K562 (cell line): ENCODE results near the gene RO60. TPM values are rescaled to one million over a fixed set of nuclear protein-coding genes. Genes with fewer than 3 reads are reported as not detected.

Source experiments
- ATAC-seq: fragments of 200-7000 bp; cut with Tn5 transposase; 3 replicates; pipeline ENCODE4 v1.9.1; 2020; ENCODE audit warnings: moderate library complexity
- BruUV-seq: library from RNA; stranded (reverse); fragments of 400-500 nt; replicated peaks from 2 replicates; lab custom pipeline; 2021; lab: Mats Ljungman, UMichigan
- CTCF ChIA-PET: fragments of 300-600 bp; formaldehyde crosslinking; extraction: SDS; loops from one replicate; lab custom pipeline; 2021; ENCODE audit warnings: low intra/inter-chr PET ratio; lab: Yijun Ruan, JAX
- POLR2A ChIA-PET: fragments of 300-600, 350-650 bp; sonication (Branson Sonifier 250); formaldehyde crosslinking; extraction: SDS; loops from one replicate; lab custom pipeline; 2021; ENCODE audit warnings: antibody characterized with exemption, inconsistent platforms; lab: Yijun Ruan, JAX
- DNase-seq, 4 experiments: peaks; one replicate each; pipeline versions ENCODE4 v3.0.0 to v3.0.0-alpha.2; 2011 to 2018; ENCODE audit warnings: low spot score in 3 of 4, mixed read lengths in 3 of 4; ENCODE audit errors: extremely low read depth in 1 of 4
- FAIRE-seq: peaks from 2 replicates; lab custom pipeline; 2011; peaks lifted over from hg19 to GRCh38; lab: Jason Lieb, UNC
- H2AFZ ChIP-seq: 2 replicates; pipeline ENCODE4 v1.6.0; 2011; ENCODE audit warnings: low read depth, low read length, control low read depth, inconsistent platforms
- H3K27ac ChIP-seq: fragments of 200-600 bp; 3 replicates; pipeline ENCODE4 v1.8.0; 2011; ENCODE audit warnings: low read depth, mild to moderate bottlenecking, control low read depth, inconsistent platforms, low read length, moderate library complexity, mixed read lengths; ENCODE audit errors: extremely low read depth
- H3K27me3 ChIP-seq, 2 experiments: fragments of 300-600 bp in 1 of 2; 2 replicates in 1 of 2; 3 replicates in 1 of 2; pipeline versions ENCODE4 v1.6.0 to v1.8.0; 2011; ENCODE audit warnings: inconsistent platforms in 2 of 2, low read length in 2 of 2, mild to moderate bottlenecking in 1 of 2, mixed read lengths in 1 of 2, moderate library complexity in 1 of 2; ENCODE audit not compliant: control insufficient read depth in 2 of 2, insufficient read depth in 2 of 2
- H3K36me3 ChIP-seq: fragments of 300-600 bp; 3 replicates; pipeline ENCODE4 v1.8.0; 2011; ENCODE audit warnings: mild to moderate bottlenecking, low read length, inconsistent platforms; ENCODE audit not compliant: control insufficient read depth, insufficient read depth
- H3K4me1 ChIP-seq, 2 experiments: fragments of 200-600 bp in 1 of 2; replicated peaks in 1 of 2; 2 replicates in 1 of 2; 3 replicates in 1 of 2; pipeline versions ENCODE4 v1.5.1 to v1.8.0; 2011; ENCODE audit warnings: inconsistent platforms in 2 of 2, low read length in 2 of 2, mild to moderate bottlenecking in 1 of 2, mixed read lengths in 1 of 2, moderate library complexity in 1 of 2; ENCODE audit not compliant: control insufficient read depth in 2 of 2, insufficient read depth in 2 of 2
- H3K4me2 ChIP-seq: 2 replicates; pipeline ENCODE4 v1.6.1; 2011; ENCODE audit warnings: low read length, control low read depth, inconsistent platforms, mixed read lengths; ENCODE audit not compliant: insufficient read depth
- H3K4me3 ChIP-seq: fragments of 200-600 bp; sonication (generic), shearing (Covaris generic); 2 replicates; pipeline ENCODE4 v1.5.1; 2016; ENCODE audit warnings: control low read depth, inconsistent platforms
- H3K79me2 ChIP-seq: fragments of 200-600 bp; 3 replicates; pipeline ENCODE4 v1.8.0; 2011; ENCODE audit warnings: low read length, inconsistent platforms; ENCODE audit not compliant: control insufficient read depth, insufficient read depth
- H3K9ac ChIP-seq, 2 experiments: 2 replicates each; pipeline versions ENCODE4 v1.6.0 to v1.6.1; 2011; ENCODE audit warnings: low read depth in 2 of 2, low read length in 2 of 2, control low read depth in 1 of 2, inconsistent platforms in 1 of 2, mild to moderate bottlenecking in 1 of 2, mixed read lengths in 1 of 2; ENCODE audit not compliant: insufficient read depth in 1 of 2
- H3K9me1 ChIP-seq: one replicate; pipeline ENCODE4 v1.6.0; 2011; ENCODE audit warnings: inconsistent platforms, mild to moderate bottlenecking, low read length, moderate library complexity; ENCODE audit not compliant: control insufficient read depth, insufficient read depth
- H3K9me3 ChIP-seq: replicated peaks from 2 replicates; pipeline ENCODE4 v1.5.1; 2011; ENCODE audit warnings: low read depth, low read length, inconsistent platforms; ENCODE audit not compliant: control insufficient read depth, insufficient read depth
- H4K20me1 ChIP-seq: replicated peaks from 2 replicates; pipeline ENCODE4 v1.6.1; 2011; ENCODE audit warnings: low read length, inconsistent platforms, mixed read lengths; ENCODE audit not compliant: control insufficient read depth, insufficient read depth
- MAFK ChIP-seq: IDR thresholded peaks from 2 replicates; pipeline ENCODE4 v1.6.1; 2011; ENCODE audit warnings: low read length, improper control_type of control experiment
- MTA2 ChIP-seq: fragments of 450-650 bp; IDR thresholded peaks from 2 replicates; pipeline ENCODE4 v1.6.1; 2016; ENCODE audit warnings: low read depth
- WGBS: fragments of 100-300 bp; shearing (Covaris generic); methylation state at CpG from one replicate; pipeline ENCODE4 v1.1.6; 2016; ENCODE audit warnings: low coverage, mixed read lengths; ENCODE audit not compliant: insufficient coverage; ENCODE audit errors: missing lambda C conversion rate; 5-methylcytosine and 5-hydroxymethylcytosine counted together
- in situ Hi-C: fragments of 300-500 bp; cut with MboI; formaldehyde crosslinking; loops from 4 replicates; pipeline ENCODE4 v1.15.0; 2018; ENCODE audit warnings: inconsistent platforms, mixed read lengths
- intact Hi-C: fragments of 100-400 bp; cut with micrococcal nuclease; formaldehyde crosslinking; loops from 2 replicates; pipeline ENCODE4 v1.14.2; 2022
- polyA plus RNA-seq, 8 experiments: library from polyadenylated mRNA; depleted of rRNA in 4 of 8; stranded (reverse) in 5 of 8; unstranded in 3 of 8; fragments of >200 nt; fragmentation: Nextera tagmentation in 2 of 8; fragmentation: Illumina TruSeq in 1 of 8; extraction: Ambion mirVana in 2 of 8; extraction: Trizol in 1 of 8; gene quantifications; 2 replicates each; pipeline versions ENCODE4 v1.2.1 to v1.2.3, GENCODE V29; 2011 to 2014; ENCODE audit warnings: inconsistent platforms in 1 of 8, missing spikeins in 1 of 8
- total RNA-seq, 7 experiments: library from RNA; depleted of rRNA in 6 of 7; stranded (reverse); fragments of >200 nt in 6 of 7; fragmentation: Illumina TruSeq in 2 of 7; extraction: Trizol in 2 of 7; gene quantifications; 2 replicates each; pipeline versions ENCODE4 v1.2.1 to v1.2.3, GENCODE V29; 2011 to 2021; ENCODE audit warnings: low replicate concordance in 1 of 7
- TF ChIP-seq, protein P1 (sequence below), 3 experiments: fragments of 200-800 bp in 1 of 3; fragments of 250-450 bp in 1 of 3; fragments of 450-650 bp in 1 of 3; sonication (Bioruptor Pico) in 1 of 3; sonication (Bioruptor generic) in 1 of 3; formaldehyde crosslinking in 1 of 3; IDR thresholded peaks; 2 replicates each; pipeline versions ENCODE4 v1.6.1 to v1.8.0; 2016 to 2022; ENCODE audit warnings: mild to moderate bottlenecking in 2 of 3, missing genetic modification characterization in 2 of 3, missing compliant biosample characterization in 1 of 3, moderate library complexity in 1 of 3
- TF ChIP-seq, protein P2 (sequence below): sonication (generic); formaldehyde crosslinking; IDR thresholded peaks from 2 replicates; pipeline ENCODE4 v1.8.1; 2023; ENCODE audit warnings: mild to moderate bottlenecking, missing genetic modification reagents
- TF ChIP-seq, protein P3 (sequence below): fragments of 200-800 bp; sonication (Bioruptor generic); IDR thresholded peaks from 2 replicates; pipeline ENCODE4 v1.6.1; 2017; ENCODE audit warnings: missing genetic modification characterization, missing compliant biosample characterization

The RO60 gene
- total and polyA plus RNA-seq, 9 of the 15 experiments (the other 6 are each of a cell fraction or from before 2014, with no cell fraction given), result 24.9 to 187 (median 101) TPM

DNA sequence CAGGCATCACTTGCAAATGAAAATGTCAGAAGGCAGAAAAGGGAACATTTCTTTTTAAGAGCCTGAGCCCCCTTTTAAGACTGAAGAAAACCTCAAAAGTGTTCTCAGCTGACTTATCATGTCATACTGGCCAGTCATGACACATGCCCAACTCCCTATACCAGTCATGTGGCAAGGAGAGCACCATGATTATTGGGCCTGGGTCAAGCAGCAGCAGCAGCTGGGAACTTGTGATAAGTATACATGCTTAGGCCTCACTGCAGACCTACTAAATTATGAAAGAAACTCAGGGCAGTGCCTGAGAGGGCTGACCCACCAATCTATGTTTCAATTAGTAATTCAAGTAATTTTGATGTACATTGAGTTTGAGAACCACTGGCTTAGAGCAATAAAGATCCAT lies 8.6 kb downstream of the RO60 start (continued):
- TF ChIP-seq, protein P1, sequence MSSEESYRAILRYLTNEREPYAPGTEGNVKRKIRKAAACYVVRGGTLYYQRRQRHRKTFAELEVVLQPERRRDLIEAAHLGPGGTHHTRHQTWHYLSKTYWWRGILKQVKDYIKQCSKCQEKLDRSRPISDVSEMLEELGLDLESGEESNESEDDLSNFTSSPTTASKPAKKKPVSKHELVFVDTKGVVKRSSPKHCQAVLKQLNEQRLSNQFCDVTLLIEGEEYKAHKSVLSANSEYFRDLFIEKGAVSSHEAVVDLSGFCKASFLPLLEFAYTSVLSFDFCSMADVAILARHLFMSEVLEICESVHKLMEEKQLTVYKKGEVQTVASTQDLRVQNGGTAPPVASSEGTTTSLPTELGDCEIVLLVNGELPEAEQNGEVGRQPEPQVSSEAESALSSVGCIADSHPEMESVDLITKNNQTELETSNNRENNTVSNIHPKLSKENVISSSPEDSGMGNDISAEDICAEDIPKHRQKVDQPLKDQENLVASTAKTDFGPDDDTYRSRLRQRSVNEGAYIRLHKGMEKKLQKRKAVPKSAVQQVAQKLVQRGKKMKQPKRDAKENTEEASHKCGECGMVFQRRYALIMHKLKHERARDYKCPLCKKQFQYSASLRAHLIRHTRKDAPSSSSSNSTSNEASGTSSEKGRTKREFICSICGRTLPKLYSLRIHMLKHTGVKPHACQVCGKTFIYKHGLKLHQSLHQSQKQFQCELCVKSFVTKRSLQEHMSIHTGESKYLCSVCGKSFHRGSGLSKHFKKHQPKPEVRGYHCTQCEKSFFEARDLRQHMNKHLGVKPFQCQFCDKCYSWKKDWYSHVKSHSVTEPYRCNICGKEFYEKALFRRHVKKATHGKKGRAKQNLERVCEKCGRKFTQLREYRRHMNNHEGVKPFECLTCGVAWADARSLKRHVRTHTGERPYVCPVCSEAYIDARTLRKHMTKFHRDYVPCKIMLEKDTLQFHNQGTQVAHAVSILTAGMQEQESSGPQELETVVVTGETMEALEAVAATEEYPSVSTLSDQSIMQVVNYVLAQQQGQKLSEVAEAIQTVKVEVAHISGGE (CRISPR knock-in tag; IDR thresholded peaks at IDR 0.05), result 0 out of 6 replicates have a peak, but pooled peaks of 1 of the 3 experiments have one; percentile 24
- 0 out of 2 replicates have a peak, but pooled peaks have one; percentile 21 for TF ChIP-seq MTA2
- TF ChIP-seq, all 486 proteins: peak for 73

DNA sequence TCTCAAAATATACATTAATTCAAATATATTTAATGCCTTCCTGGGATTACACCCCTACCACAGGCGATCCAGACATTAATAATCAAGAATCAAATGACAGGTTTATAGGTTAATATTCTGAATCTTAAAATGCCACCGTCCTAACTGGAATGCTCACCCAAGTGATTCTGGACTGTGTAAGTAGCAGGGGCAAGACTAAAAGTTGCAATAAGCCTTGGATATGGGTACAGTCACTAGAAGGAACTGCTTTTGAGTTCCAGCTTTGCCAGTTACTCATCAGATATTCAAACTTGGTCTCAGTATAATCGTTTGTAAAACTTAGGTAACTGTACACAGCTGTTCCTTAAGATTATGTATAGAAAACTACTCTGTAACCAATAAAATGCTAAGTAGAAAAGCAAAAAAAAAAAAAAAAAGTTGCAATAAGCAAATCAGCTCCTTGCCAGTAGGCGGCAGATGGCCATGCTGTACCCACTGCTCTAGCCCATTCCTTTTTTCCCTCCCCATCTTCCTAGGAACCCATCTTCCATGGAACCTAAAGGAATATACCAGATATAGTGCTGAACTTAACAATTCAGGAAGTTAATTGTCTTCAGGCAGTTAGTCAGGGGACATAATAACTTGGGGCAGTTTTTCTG lies 10.5 kb downstream of the RO60 start:
- CTCF ChIA-PET, result interaction anchor here (0.6 to 1.6 kb wide), 2 partner anchors 53 to 268 kb away, joined by 3 read pairs; no protein-coding TSS in a partner anchor
- peak overlapping the region; percentile 80; the same call in 2 of the 3 replicates for H3K27ac ChIP-seq
- 0 out of 2 replicates have a peak, but pooled peaks cover 4% of the 10 kb centered on the region for H4K20me1 ChIP-seq
- H3K9ac ChIP-seq, result peak overlapping the region in 1 of 2 experiments; percentile 66; a peak in 1 of 4 replicates
- H3K4me1 ChIP-seq, result peaks cover 15 to 49% of the 10 kb centered on the region in 2 experiments
- peaks cover 88% of the 10 kb centered on the region for H3K79me2 ChIP-seq
- POLR2A ChIA-PET, result interaction anchor here (0.6 to 3.5 kb wide), 6 partner anchors 9 to 1937 kb away, joined by 3 to 21 read pairs (median 8); partner anchors contain the start of genes CDC73, RO60 and UCHL5
- H3K4me3 ChIP-seq, result no peak overlapping the region
- no peaks in the 10 kb centered on the region for H3K9me3 ChIP-seq
- in situ Hi-C loops (no loop called here), intact Hi-C loops (loop anchor here (2.0 kb wide), 3 partner anchors 15 to 53 kb away; partner anchors contain the start of genes CDC73 and GLRX2)
- DNase-seq (peak; percentile 56 to 63 (median 60)), FAIRE-seq (peak; percentile 37), ATAC-seq (peak; percentile 59)
- peaks cover 43% of the 10 kb centered on the region for H3K36me3 ChIP-seq
- BruUV-seq, result no TSS peak
- H3K27me3 ChIP-seq, result no peaks in the 10 kb centered on the region
- H3K9me1 ChIP-seq, result no peaks in the 10 kb centered on the region
- H3K4me2 ChIP-seq, result peak overlapping the region; percentile 24
- H2AFZ ChIP-seq, result no peak overlapping the region
- WGBS, result 47% methylated on average over 4 of the region's 4 CpGs
- TF ChIP-seq, protein P2, sequence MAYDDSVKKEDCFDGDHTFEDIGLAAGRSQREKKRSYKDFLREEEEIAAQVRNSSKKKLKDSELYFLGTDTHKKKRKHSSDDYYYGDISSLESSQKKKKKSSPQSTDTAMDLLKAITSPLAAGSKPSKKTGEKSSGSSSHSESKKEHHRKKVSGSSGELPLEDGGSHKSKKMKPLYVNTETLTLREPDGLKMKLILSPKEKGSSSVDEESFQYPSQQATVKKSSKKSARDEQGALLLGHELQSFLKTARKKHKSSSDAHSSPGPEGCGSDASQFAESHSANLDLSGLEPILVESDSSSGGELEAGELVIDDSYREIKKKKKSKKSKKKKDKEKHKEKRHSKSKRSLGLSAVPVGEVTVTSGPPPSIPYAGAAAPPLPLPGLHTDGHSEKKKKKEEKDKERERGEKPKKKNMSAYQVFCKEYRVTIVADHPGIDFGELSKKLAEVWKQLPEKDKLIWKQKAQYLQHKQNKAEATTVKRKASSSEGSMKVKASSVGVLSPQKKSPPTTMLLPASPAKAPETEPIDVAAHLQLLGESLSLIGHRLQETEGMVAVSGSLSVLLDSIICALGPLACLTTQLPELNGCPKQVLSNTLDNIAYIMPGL (CRISPR knock-in tag), result no peak
- TF ChIP-seq MAFK, result no peak; the same call in 1 of the 2 replicates
- TF ChIP-seq, protein P3, sequence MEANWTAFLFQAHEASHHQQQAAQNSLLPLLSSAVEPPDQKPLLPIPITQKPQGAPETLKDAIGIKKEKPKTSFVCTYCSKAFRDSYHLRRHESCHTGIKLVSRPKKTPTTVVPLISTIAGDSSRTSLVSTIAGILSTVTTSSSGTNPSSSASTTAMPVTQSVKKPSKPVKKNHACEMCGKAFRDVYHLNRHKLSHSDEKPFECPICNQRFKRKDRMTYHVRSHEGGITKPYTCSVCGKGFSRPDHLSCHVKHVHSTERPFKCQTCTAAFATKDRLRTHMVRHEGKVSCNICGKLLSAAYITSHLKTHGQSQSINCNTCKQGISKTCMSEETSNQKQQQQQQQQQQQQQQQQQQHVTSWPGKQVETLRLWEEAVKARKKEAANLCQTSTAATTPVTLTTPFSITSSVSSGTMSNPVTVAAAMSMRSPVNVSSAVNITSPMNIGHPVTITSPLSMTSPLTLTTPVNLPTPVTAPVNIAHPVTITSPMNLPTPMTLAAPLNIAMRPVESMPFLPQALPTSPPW, result peak; percentile 17; the same call in 1 of the 2 replicates
